Measurements from ENCODE around the gene DAGLA.

The DAGLA gene

DNA sequence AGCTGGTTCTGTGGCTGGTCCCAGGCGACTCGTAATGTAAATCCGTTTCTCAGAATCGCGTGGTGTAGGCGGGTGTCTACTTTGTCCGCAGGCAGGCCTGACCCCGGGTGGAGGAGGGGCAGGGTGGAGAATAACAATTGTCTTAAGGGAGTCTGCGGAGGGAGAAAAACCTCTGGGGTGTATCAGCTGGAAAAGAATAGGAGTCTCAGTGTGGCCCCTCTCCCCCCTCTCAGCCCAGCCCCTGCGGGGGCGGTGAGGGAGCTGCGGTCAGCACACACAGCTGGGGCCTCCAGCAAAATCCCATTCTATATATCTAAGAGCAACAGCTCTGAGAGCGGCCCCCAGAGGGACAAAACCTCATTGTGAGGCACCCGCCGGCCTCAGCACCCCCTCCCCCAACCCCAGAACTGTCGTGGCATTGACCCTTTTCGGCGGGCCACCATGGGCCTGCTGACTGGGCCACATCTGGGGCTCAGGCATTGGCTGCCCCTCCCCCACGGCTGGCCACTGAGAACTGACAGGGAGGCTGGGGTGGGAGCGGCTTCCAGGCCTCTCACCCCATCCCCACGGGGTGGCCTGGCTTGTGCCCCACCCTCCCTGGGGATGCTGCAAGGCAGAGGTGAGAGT, 69.5 kb downstream of the DAGLA start:
- H3K4me1 ChIP-seq (ENCODE audit: insufficient read depth, insufficient read length): peaks cover 60% of the 10 kb centered on the region
- TF ChIP-seq ZNF274 (IDR thresholded peaks at IDR 0.05; ENCODE audit: low read depth, low read length) (no peak), SUZ12 (IDR thresholded peaks at IDR 0.05; ENCODE audit: extremely low read depth, insufficient read depth, insufficient read length) (no peak), YY1 (IDR thresholded peaks at IDR 0.05; ENCODE audit: insufficient read depth, insufficient read length) (no peak)
- no peak overlapping the region for H3K4me3 ChIP-seq (ENCODE audit: insufficient read length, low read depth)
- peak overlapping the region; percentile 76 for H3K9ac ChIP-seq (ENCODE audit: insufficient read length, low read depth)
- DNase-seq (ENCODE audit: low read depth, low spot score): no peak
- peaks cover 20% of the 10 kb centered on the region for H3K27me3 ChIP-seq (ENCODE audit: insufficient read depth, insufficient read length)
- H3K9me3 ChIP-seq (ENCODE audit: insufficient read depth, low read length): no peaks in the 10 kb centered on the region
- H3K36me3 ChIP-seq (ENCODE audit: insufficient read depth, insufficient read length, low read length): peaks cover 5% of the 10 kb centered on the region

DNA sequence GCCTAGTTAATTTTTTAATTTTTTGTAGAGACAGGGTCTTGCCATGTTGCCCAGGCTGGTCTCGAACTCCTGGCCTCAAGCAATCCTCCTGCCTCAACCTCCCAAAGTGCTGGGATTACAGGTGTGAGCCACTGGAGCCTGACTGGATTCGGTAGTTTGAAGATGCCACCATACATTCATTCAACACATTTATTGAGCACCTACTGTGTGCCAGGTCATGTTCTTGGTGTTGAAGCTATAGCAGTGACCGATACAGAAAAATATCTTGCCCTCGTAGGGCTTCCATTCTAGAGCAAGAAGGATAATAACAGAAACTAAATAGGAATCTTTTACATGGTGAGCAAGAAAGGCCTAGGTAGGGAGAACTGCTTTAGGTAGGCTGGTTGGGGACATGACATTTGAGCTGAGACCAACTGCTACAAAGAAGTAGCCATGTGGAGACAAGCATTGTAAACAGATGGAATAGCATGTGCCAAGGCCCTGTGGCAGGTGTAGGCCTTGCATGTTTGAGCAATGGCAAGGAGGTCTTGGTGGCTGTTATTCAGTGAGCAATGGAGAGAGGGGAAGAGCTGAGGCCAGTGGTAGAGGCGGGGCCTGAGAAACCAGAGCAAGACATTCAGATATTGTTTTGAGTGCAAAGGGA, 70.6 kb downstream of the DAGLA start:
- Histone ChIP-seq H3K9ac (ENCODE audit: insufficient read length, low read depth) (no peak overlapping the region), H3K9me3 (ENCODE audit: insufficient read depth, low read length) (no peaks in the 10 kb centered on the region), H3K4me3 (ENCODE audit: insufficient read length, low read depth) (no peak overlapping the region), H3K36me3 (ENCODE audit: insufficient read depth, insufficient read length, low read length) (peaks cover 2% of the 10 kb centered on the region), H3K4me1 (ENCODE audit: insufficient read depth, insufficient read length) (peaks cover 58% of the 10 kb centered on the region), H3K27me3 (ENCODE audit: insufficient read depth, insufficient read length) (peaks cover 20% of the 10 kb centered on the region)
- TF ChIP-seq ZNF274 (IDR thresholded peaks at IDR 0.05; ENCODE audit: low read depth, low read length) (no peak), YY1 (IDR thresholded peaks at IDR 0.05; ENCODE audit: insufficient read depth, insufficient read length) (no peak), SUZ12 (IDR thresholded peaks at IDR 0.05; ENCODE audit: extremely low read depth, insufficient read depth, insufficient read length) (no peak)
- no peak for DNase-seq (ENCODE audit: low read depth, low spot score)

DNA sequence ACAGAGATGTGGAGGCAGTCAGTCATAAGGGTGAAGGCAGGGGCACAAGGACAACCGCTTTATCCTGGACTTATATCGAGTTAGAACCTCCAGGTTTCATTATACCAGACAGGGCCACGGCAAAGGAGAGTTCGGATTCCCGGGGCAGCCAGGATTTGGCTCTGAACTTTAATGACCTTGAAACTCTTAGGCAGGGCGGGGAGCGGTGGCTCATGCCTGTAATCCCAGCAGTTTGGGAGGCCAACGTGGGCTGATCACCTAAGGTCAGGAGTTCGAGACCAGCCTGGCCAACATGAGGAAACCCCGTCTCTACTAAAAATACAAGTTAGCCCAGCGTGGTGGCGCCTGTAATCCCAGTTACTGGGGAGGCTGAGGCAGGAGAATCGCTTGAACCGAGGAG, 71.2 kb downstream of the DAGLA start:
- peaks cover 8% of the 10 kb centered on the region for H3K36me3 ChIP-seq (ENCODE audit: insufficient read depth, insufficient read length, low read length)
- H3K4me1 ChIP-seq (ENCODE audit: insufficient read depth, insufficient read length): peaks cover 59% of the 10 kb centered on the region
- no peaks in the 10 kb centered on the region for H3K9me3 ChIP-seq (ENCODE audit: insufficient read depth, low read length)
- no peak overlapping the region for H3K9ac ChIP-seq (ENCODE audit: insufficient read length, low read depth)
- TF ChIP-seq YY1 (IDR thresholded peaks at IDR 0.05; ENCODE audit: insufficient read depth, insufficient read length): no peak
- no peak for TF ChIP-seq SUZ12 (IDR thresholded peaks at IDR 0.05; ENCODE audit: extremely low read depth, insufficient read depth, insufficient read length)
- no peak for TF ChIP-seq ZNF274 (IDR thresholded peaks at IDR 0.05; ENCODE audit: low read depth, low read length)
- no peak for DNase-seq (ENCODE audit: low read depth, low spot score)
- peaks cover 20% of the 10 kb centered on the region for H3K27me3 ChIP-seq (ENCODE audit: insufficient read depth, insufficient read length)
- no peak overlapping the region for H3K4me3 ChIP-seq (ENCODE audit: insufficient read length, low read depth)

DNA sequence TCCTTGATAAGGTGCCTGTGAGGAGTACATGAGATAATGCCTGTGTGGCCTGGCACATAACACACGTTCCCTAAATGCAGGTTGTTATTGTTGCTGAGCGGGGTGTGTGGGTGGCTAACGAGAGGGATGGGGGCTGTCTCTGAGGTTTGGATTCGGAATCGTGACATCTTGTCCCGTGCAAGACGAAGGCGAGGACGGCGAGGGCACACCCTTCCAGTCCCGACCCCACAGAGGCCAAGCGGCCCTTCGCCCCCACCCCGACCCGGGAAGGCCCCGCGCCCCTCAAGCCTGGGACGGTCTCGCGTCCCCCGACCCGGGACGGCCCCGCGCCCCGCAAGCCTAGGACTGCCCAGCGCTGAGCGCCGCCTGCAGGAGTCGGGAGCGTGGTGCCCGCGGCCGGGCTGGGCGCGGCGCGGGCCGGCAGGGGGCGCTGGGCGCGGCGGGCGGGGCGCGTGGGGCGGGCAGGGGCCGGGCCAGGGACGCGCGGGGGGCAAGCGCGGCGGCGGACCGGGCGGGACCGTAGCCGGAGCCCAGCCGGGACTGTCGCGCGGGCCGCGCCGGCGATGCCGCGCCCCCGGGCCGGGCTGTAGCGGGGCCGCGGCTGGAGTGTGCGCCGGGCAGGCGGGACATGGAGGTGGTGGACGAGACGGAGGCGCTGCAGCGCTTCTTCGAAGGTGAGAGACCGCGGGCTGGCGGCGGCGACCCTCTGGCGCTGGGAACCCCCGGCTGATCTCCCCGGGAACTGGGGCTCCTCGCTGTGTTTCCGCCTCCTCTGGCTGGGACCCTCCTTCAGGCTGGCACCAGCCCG, 72.1 kb downstream of the DAGLA start, which contains the start of gene MYRF:
MYRF (plus strand) TSS at position 520 of the 808 bp plus-strand sequence; CDS start at position 629, 109 bp downstream.
- no peaks in the 10 kb centered on the region for H3K9me3 ChIP-seq (ENCODE audit: insufficient read depth, low read length)
- peaks cover 12% of the 10 kb centered on the region for H3K36me3 ChIP-seq (ENCODE audit: insufficient read depth, insufficient read length, low read length)
- H3K9ac ChIP-seq (ENCODE audit: insufficient read length, low read depth): peak within 1 kb of the TSS; percentile 93
- H3K27me3 ChIP-seq (ENCODE audit: insufficient read depth, insufficient read length): peaks cover 20% of the 10 kb centered on the region
- H3K4me3 ChIP-seq (ENCODE audit: insufficient read length, low read depth): peak within 1 kb of the TSS; percentile 73
- TF ChIP-seq SUZ12 (IDR thresholded peaks at IDR 0.05; ENCODE audit: extremely low read depth, insufficient read depth, insufficient read length) (no peak), YY1 (IDR thresholded peaks at IDR 0.05; ENCODE audit: insufficient read depth, insufficient read length) (no peak), ZNF274 (IDR thresholded peaks at IDR 0.05; ENCODE audit: low read depth, low read length) (no peak)
- no peak for DNase-seq (ENCODE audit: low read depth, low spot score)
- H3K4me1 ChIP-seq (ENCODE audit: insufficient read depth, insufficient read length): peaks cover 62% of the 10 kb centered on the region

DNA sequence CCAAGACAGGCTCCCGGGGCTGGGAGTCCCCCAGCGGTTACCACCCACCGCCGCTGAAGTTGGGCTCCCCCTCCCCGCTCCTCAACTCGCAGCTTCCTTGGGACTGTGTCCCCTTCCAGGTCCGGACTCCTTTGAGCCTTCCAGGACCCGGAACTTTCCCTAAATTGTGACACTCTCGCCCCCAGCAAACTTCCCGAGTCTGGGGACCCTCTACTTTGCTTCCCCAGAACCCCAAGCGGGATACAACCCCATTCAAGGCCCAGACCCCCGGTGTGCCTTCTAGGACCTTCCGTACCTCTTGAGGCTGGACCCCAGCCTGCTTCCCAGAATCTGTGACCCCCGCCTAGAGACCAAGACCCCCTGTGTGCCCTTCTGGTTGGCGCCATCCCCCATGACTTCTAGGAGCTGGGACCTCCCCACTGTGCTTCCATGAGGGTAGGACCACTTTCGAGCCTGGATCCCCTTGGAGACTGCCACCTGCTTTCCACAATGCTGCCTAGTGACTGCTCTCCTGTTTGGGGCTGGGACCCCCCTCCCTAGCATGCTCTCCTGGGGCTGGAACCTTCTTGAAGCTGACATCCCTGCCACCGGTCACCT, 72.8 kb downstream of the DAGLA start:
- Histone ChIP-seq H3K9me3 (ENCODE audit: insufficient read depth, low read length) (no peaks in the 10 kb centered on the region), H3K27me3 (ENCODE audit: insufficient read depth, insufficient read length) (peaks cover 20% of the 10 kb centered on the region), H3K36me3 (ENCODE audit: insufficient read depth, insufficient read length, low read length) (peaks cover 15% of the 10 kb centered on the region), H3K4me1 (ENCODE audit: insufficient read depth, insufficient read length) (peaks cover 63% of the 10 kb centered on the region), H3K4me3 (ENCODE audit: insufficient read length, low read depth) (peak overlapping the region; percentile 73), H3K9ac (ENCODE audit: insufficient read length, low read depth) (peak overlapping the region; percentile 93)
- TF ChIP-seq ZNF274 (IDR thresholded peaks at IDR 0.05; ENCODE audit: low read depth, low read length) (no peak), YY1 (IDR thresholded peaks at IDR 0.05; ENCODE audit: insufficient read depth, insufficient read length) (no peak), SUZ12 (IDR thresholded peaks at IDR 0.05; ENCODE audit: extremely low read depth, insufficient read depth, insufficient read length) (no peak)
- DNase-seq (ENCODE audit: low read depth, low spot score): no peak

DNA sequence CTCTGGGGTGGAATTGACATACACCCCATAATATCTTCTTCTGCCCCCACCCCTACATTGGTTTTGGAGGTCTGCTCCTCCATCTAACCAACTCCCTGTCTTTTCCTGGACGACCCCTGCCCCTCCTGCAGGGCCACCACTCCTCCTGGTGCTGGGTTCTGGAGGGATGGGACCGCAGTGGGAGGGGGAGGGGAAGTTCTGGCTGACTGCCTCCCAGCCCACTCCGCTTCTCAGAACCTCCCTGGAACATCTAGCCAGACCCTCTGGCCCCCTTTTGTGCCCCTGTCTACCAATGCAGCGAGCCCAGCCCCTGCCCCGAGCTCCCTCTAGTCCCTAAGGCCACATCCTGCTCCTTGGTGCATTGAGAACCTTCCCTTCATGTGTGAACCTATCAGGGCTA, 73.5 kb downstream of the DAGLA start:
- no peak for DNase-seq (ENCODE audit: low read depth, low spot score)
- peak overlapping the region; percentile 73 for H3K4me3 ChIP-seq (ENCODE audit: insufficient read length, low read depth)
- H3K27me3 ChIP-seq (ENCODE audit: insufficient read depth, insufficient read length): peaks cover 20% of the 10 kb centered on the region
- peak overlapping the region; percentile 65 for H3K9ac ChIP-seq (ENCODE audit: insufficient read length, low read depth)
- no peak for TF ChIP-seq SUZ12 (IDR thresholded peaks at IDR 0.05; ENCODE audit: extremely low read depth, insufficient read depth, insufficient read length)
- H3K4me1 ChIP-seq (ENCODE audit: insufficient read depth, insufficient read length): peaks cover 62% of the 10 kb centered on the region
- peaks cover 19% of the 10 kb centered on the region for H3K36me3 ChIP-seq (ENCODE audit: insufficient read depth, insufficient read length, low read length)
- H3K9me3 ChIP-seq (ENCODE audit: insufficient read depth, low read length): no peaks in the 10 kb centered on the region

Measured in NT2/D1 (cell line).